ENCODE measurements around the gene ZC3H10. TPM values are rescaled to one million over a fixed set of nuclear protein-coding genes. Genes with fewer than 3 reads are reported as not detected.
A peak's percentile ranks its signal among the peaks of the same experiment; 100 is the strongest.

The ZC3H10 gene
- total and polyA plus RNA-seq, 2 of the 13 experiments (the other 11 are each of a cell fraction or from before 2014, with no cell fraction given): 0.70 to 2.3 TPM

- TF ChIP-seq KLF16 (CRISPR knock-in tag; IDR thresholded peaks at IDR 0.05) (peak in 1 of 2 experiments; percentile 88; a peak in 2 of 4 replicates), KAT8 (CRISPR knock-in tag; IDR thresholded peaks at IDR 0.05) (peak; percentile 98), HDAC6 (IDR thresholded peaks at IDR 0.05; ENCODE audit: low read depth, low read length) (no peak), ZNF446 (CRISPR knock-in tag; IDR thresholded peaks at IDR 0.05) (peak; percentile 87), ATAD3A (CRISPR knock-in tag; IDR thresholded peaks at IDR 0.05) (no peak), E2F2 (CRISPR knock-in tag; IDR thresholded peaks at IDR 0.05; ENCODE audit: borderline replicate concordance) (0 out of 2 replicates have a peak, but pooled peaks have one; percentile 43), NR2F1 (CRISPR knock-in tag; IDR thresholded peaks at IDR 0.05) (no peak), ZNF335 (CRISPR knock-in tag; IDR thresholded peaks at IDR 0.05) (peak; percentile 68; the same call in 1 of the 2 replicates), CHCHD3 (CRISPR knock-in tag; IDR thresholded peaks at IDR 0.05) (0 out of 2 replicates have a peak, but pooled peaks have one; percentile 66), DMTF1 (CRISPR knock-in tag; IDR thresholded peaks at IDR 0.05) (no peak), NCOR1 (IDR thresholded peaks at IDR 0.05; ENCODE audit: borderline replicate concordance, low read length) (no peak), ZBTB46 (CRISPR knock-in tag; IDR thresholded peaks at IDR 0.05; ENCODE audit: borderline replicate concordance) (no peak), NCOA1 (CRISPR knock-in tag; IDR thresholded peaks at IDR 0.05) (no peak)
- TF ChIP-seq, protein P1, sequence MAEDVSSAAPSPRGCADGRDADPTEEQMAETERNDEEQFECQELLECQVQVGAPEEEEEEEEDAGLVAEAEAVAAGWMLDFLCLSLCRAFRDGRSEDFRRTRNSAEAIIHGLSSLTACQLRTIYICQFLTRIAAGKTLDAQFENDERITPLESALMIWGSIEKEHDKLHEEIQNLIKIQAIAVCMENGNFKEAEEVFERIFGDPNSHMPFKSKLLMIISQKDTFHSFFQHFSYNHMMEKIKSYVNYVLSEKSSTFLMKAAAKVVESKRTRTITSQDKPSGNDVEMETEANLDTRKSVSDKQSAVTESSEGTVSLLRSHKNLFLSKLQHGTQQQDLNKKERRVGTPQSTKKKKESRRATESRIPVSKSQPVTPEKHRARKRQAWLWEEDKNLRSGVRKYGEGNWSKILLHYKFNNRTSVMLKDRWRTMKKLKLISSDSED (CRISPR knock-in tag; IDR thresholded peaks at IDR 0.05): no peak
- TF ChIP-seq, protein P2, sequence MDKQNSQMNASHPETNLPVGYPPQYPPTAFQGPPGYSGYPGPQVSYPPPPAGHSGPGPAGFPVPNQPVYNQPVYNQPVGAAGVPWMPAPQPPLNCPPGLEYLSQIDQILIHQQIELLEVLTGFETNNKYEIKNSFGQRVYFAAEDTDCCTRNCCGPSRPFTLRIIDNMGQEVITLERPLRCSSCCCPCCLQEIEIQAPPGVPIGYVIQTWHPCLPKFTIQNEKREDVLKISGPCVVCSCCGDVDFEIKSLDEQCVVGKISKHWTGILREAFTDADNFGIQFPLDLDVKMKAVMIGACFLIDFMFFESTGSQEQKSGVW (CRISPR knock-in tag; IDR thresholded peaks at IDR 0.05; ENCODE audit: borderline replicate concordance): no peak
- TF ChIP-seq, protein P3, sequence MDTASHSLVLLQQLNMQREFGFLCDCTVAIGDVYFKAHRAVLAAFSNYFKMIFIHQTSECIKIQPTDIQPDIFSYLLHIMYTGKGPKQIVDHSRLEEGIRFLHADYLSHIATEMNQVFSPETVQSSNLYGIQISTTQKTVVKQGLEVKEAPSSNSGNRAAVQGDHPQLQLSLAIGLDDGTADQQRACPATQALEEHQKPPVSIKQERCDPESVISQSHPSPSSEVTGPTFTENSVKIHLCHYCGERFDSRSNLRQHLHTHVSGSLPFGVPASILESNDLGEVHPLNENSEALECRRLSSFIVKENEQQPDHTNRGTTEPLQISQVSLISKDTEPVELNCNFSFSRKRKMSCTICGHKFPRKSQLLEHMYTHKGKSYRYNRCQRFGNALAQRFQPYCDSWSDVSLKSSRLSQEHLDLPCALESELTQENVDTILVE (CRISPR knock-in tag; IDR thresholded peaks at IDR 0.05): peak; percentile 98
- TF ChIP-seq, protein P4, sequence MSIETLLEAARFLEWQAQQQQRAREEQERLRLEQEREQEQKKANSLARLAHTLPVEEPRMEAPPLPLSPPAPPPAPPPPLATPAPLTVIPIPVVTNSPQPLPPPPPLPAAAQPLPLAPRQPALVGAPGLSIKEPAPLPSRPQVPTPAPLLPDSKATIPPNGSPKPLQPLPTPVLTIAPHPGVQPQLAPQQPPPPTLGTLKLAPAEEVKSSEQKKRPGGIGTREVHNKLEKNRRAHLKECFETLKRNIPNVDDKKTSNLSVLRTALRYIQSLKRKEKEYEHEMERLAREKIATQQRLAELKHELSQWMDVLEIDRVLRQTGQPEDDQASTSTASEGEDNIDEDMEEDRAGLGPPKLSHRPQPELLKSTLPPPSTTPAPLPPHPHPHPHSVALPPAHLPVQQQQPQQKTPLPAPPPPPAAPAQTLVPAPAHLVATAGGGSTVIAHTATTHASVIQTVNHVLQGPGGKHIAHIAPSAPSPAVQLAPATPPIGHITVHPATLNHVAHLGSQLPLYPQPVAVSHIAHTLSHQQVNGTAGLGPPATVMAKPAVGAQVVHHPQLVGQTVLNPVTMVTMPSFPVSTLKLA (IDR thresholded peaks at IDR 0.05): peak; percentile 96
These were observed at the start of gene ZC3H10 (continued) for GRCh38 chr12:56117778-56118687.

Data from HepG2 (cell line).